Liver (tissue), 9 donors: ENCODE data around the gene NFATC1. TPM values are rescaled to one million over a fixed set of nuclear protein-coding genes. Genes with fewer than 3 reads are reported as not detected.

Source experiments
- DNase-seq: peaks from one replicate; pipeline ENCODE4 v3.0.0-alpha.2; 2017; ENCODE audit warnings: low spot score
- H3K27ac ChIP-seq, 2 donors: one replicate each; pipeline ENCODE4 v1.7.0; 2013; ENCODE audit warnings: inconsistent platforms in 2 of 2, low read length in 2 of 2, control low read depth in 1 of 2, low read depth in 1 of 2, mild to moderate bottlenecking in 1 of 2
- H3K27me3 ChIP-seq, 4 donors: one replicate each; pipeline versions ENCODE4 v1.6.1 to v1.7.0; 2013; ENCODE audit warnings: low read length in 3 of 4, inconsistent platforms in 1 of 4, mild to moderate bottlenecking in 1 of 4, moderate library complexity in 1 of 4; ENCODE audit not compliant: control insufficient read depth in 4 of 4, insufficient read depth in 4 of 4
- H3K36me3 ChIP-seq, 4 donors: one replicate each; pipeline versions ENCODE4 v1.6.1 to v1.7.0; 2013; ENCODE audit warnings: low read length in 3 of 4, mild to moderate bottlenecking in 3 of 4, low read depth in 1 of 4, moderate library complexity in 1 of 4; ENCODE audit not compliant: control insufficient read depth in 4 of 4, insufficient read depth in 3 of 4
- H3K4me1 ChIP-seq, 4 donors: one replicate each; pipeline versions ENCODE4 v1.6.1 to v1.7.0; 2013; ENCODE audit warnings: low read length in 3 of 4, mild to moderate bottlenecking in 3 of 4, moderate library complexity in 1 of 4; ENCODE audit not compliant: control insufficient read depth in 4 of 4, insufficient read depth in 4 of 4
- H3K4me3 ChIP-seq, 3 donors: one replicate each; pipeline versions ENCODE4 v1.6.1 to v1.7.0; 2013; ENCODE audit warnings: low read length in 3 of 3, control low read depth in 1 of 3, low read depth in 1 of 3, mild to moderate bottlenecking in 1 of 3
- H3K9ac ChIP-seq, 2 donors: one replicate each; pipeline ENCODE4 v1.7.0; 2013; ENCODE audit warnings: low read length in 2 of 2, mild to moderate bottlenecking in 2 of 2, moderate library complexity in 2 of 2, control low read depth in 1 of 2, low read depth in 1 of 2
- H3K9me3 ChIP-seq, 4 donors: one replicate each; pipeline versions ENCODE4 v1.6.1 to v1.7.0; 2013; ENCODE audit warnings: low read length in 3 of 4; ENCODE audit not compliant: control insufficient read depth in 4 of 4
- CTCF ChIP-seq: fragments of 150-350 bp; IDR thresholded peaks from 2 replicates; pipeline ENCODE4 v1.5.1; 2017; ENCODE audit warnings: improper control_type of control experiment, low read depth, low read length; ENCODE audit not compliant: missing input control
- EGR1 ChIP-seq, 2 donors: IDR thresholded peaks; 2 replicates each; pipeline ENCODE4 v1.6.1; 2016 to 2018; ENCODE audit warnings: antibody characterized with exemption in 2 of 2, low read depth in 2 of 2
- FOXA1 ChIP-seq: IDR thresholded peaks from 2 replicates; pipeline ENCODE4 v1.6.1; 2016; ENCODE audit warnings: antibody characterized with exemption
- FOXA2 ChIP-seq: IDR thresholded peaks from 2 replicates; pipeline ENCODE4 v1.6.1; 2016; ENCODE audit warnings: antibody characterized with exemption
- GABPA ChIP-seq, 2 donors: IDR thresholded peaks in 1 of 2; conservative IDR thresholded peaks in 1 of 2; 2 replicates each; pipeline ENCODE4 v1.6.1; 2016; ENCODE audit warnings: antibody characterized with exemption in 2 of 2, mild to moderate bottlenecking in 1 of 2, moderate library complexity in 1 of 2
- HNF4A ChIP-seq, 2 donors: conservative IDR thresholded peaks; 2 replicates each; pipeline ENCODE4 v1.6.1; 2016; ENCODE audit warnings: antibody characterized with exemption in 2 of 2, mild to moderate bottlenecking in 2 of 2
- HNF4G ChIP-seq: IDR thresholded peaks from 2 replicates; pipeline ENCODE4 v1.6.1; 2016; ENCODE audit warnings: antibody characterized with exemption
- JUND ChIP-seq, 2 donors: IDR thresholded peaks; 2 replicates each; pipeline ENCODE4 v1.6.1; 2016; ENCODE audit warnings: antibody characterized with exemption in 2 of 2
- MAX ChIP-seq: IDR thresholded peaks from 2 replicates; pipeline ENCODE4 v1.6.1; 2016; ENCODE audit warnings: antibody characterized with exemption
- NR2F2 ChIP-seq: IDR thresholded peaks from 2 replicates; pipeline ENCODE4 v1.6.1; 2016; ENCODE audit warnings: antibody characterized with exemption
- RAD21 ChIP-seq, 2 donors: IDR thresholded peaks; 2 replicates each; pipeline ENCODE4 v1.6.1; 2016; ENCODE audit warnings: antibody characterized with exemption in 2 of 2, mild to moderate bottlenecking in 2 of 2
- REST ChIP-seq: IDR thresholded peaks from 2 replicates; pipeline ENCODE4 v1.6.1; 2016; ENCODE audit warnings: antibody characterized with exemption, mild to moderate bottlenecking
- RXRA ChIP-seq, 2 donors: IDR thresholded peaks; 2 replicates each; pipeline ENCODE4 v1.6.1; 2017 to 2018; ENCODE audit warnings: antibody characterized with exemption in 2 of 2, mild to moderate bottlenecking in 1 of 2
- TAF1 ChIP-seq: conservative IDR thresholded peaks from 2 replicates; pipeline ENCODE4 v1.6.1; 2016; ENCODE audit warnings: antibody characterized with exemption, mild to moderate bottlenecking
- YY1 ChIP-seq: IDR thresholded peaks from 2 replicates; pipeline ENCODE4 v1.6.1; 2016; ENCODE audit warnings: antibody characterized with exemption, mild to moderate bottlenecking
- WGBS: extraction: QIAGEN DNeasy Blood & Tissue Kit; methylation state at CpG from one replicate; pipeline ENCODE4 v1.1.7; 2013; 5-methylcytosine and 5-hydroxymethylcytosine counted together
- polyA plus RNA-seq, 2 donors: library from polyadenylated mRNA; stranded (reverse) in 1 of 2; unstranded in 1 of 2; fragments of 200-250 nt in 1 of 2; fragments of >200 nt in 1 of 2; fragmentation: Nextera tagmentation in 1 of 2; extraction: Ambion mirVana in 1 of 2; gene quantifications; one replicate each; pipeline versions ENCODE4 v1.2.1 to v1.2.3, GENCODE V29; 2013 to 2015
- total RNA-seq, 2 donors: library from RNA; depleted of rRNA; stranded (reverse); fragments of >200 nt; gene quantifications; one replicate each; pipeline ENCODE4 v1.2.3, GENCODE V29; 2014
- TF ChIP-seq, protein P1 (sequence below): IDR thresholded peaks from 2 replicates; pipeline ENCODE4 v1.6.1; 2016; ENCODE audit warnings: antibody characterized with exemption
- donor health status: healthy.
- donor health status: healthy.
- donor health status: healthy.
- donor health status: healthy.
- donor health status: healthy.

Gene NFATC1
- total and polyA plus RNA-seq, 4 donors, result 0.57 to 2.2 (median 1.3) TPM

- H3K4me3 ChIP-seq, result no peak overlapping the region
- no peaks in the 10 kb centered on the region for H3K36me3 ChIP-seq
- H3K27me3 ChIP-seq, result no peaks in the 10 kb centered on the region
- H3K9ac ChIP-seq, result no peak overlapping the region
- no peaks in the 10 kb centered on the region for H3K4me1 ChIP-seq
- TF ChIP-seq NR2F2 (no peak), RAD21 (IDR thresholded peaks at IDR 0.05) (no peak), EGR1 (IDR thresholded peaks at IDR 0.05; ENCODE audit: low read depth in 2 of 2) (no peak), FOXA2 (no peak), HNF4A (conservative IDR thresholded peaks at IDR 0.05) (no peak), JUND (IDR thresholded peaks at IDR 0.05) (no peak), FOXA1 (no peak), YY1 (no peak), HNF4G (no peak), CTCF (no peak), MAX (no peak), REST (no peak), TAF1 (no peak)
- 90% methylated on average over 12 of the region's 12 CpGs for WGBS
- no peak overlapping the region for H3K27ac ChIP-seq
- H3K9me3 ChIP-seq, result no peaks in the 10 kb centered on the region
- DNase-seq, result no peak
Measured at GRCh38 chr18:79422783-79423165, 27.0 kb downstream of the NFATC1 start.

GRCh38 chr18:79423211-79424007 lies 27.7 kb downstream of the NFATC1 start:
- H3K4me1 ChIP-seq, result no peaks in the 10 kb centered on the region
- H3K27me3 ChIP-seq, result no peaks in the 10 kb centered on the region
- DNase-seq, result no peak
- H3K4me3 ChIP-seq, result no peak overlapping the region
- WGBS, result 88% methylated on average over 26 of the region's 26 CpGs
- no peak for TF ChIP-seq FOXA1
- no peak for TF ChIP-seq MAX
- TF ChIP-seq, protein P1, sequence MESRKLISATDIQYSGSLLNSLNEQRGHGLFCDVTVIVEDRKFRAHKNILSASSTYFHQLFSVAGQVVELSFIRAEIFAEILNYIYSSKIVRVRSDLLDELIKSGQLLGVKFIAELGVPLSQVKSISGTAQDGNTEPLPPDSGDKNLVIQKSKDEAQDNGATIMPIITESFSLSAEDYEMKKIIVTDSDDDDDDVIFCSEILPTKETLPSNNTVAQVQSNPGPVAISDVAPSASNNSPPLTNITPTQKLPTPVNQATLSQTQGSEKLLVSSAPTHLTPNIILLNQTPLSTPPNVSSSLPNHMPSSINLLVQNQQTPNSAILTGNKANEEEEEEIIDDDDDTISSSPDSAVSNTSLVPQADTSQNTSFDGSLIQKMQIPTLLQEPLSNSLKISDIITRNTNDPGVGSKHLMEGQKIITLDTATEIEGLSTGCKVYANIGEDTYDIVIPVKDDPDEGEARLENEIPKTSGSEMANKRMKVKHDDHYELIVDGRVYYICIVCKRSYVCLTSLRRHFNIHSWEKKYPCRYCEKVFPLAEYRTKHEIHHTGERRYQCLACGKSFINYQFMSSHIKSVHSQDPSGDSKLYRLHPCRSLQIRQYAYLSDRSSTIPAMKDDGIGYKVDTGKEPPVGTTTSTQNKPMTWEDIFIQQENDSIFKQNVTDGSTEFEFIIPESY, result no peak
- TF ChIP-seq RXRA (IDR thresholded peaks at IDR 0.05), result no peak
- TF ChIP-seq RAD21 (IDR thresholded peaks at IDR 0.05), result no peak
- no peak for TF ChIP-seq EGR1 (IDR thresholded peaks at IDR 0.05; ENCODE audit: low read depth in 2 of 2)
- TF ChIP-seq GABPA (IDR thresholded peaks at IDR 0.05 in 1 of 2, conservative IDR thresholded peaks at IDR 0.05 in 1 of 2), result no peak
- TF ChIP-seq HNF4G, result no peak
- no peak for TF ChIP-seq NR2F2
- no peak for TF ChIP-seq REST
- no peak for TF ChIP-seq HNF4A (conservative IDR thresholded peaks at IDR 0.05)
- TF ChIP-seq TAF1, result no peak
- TF ChIP-seq YY1, result no peak
- no peak for TF ChIP-seq JUND (IDR thresholded peaks at IDR 0.05)
- H3K9me3 ChIP-seq, result no peaks in the 10 kb centered on the region
- no peak overlapping the region for H3K9ac ChIP-seq
- H3K36me3 ChIP-seq, result no peaks in the 10 kb centered on the region
- no peak overlapping the region for H3K27ac ChIP-seq
